HG03139 (cell line): ENCODE measurements around the gene LZTS3.
"Not testable (repeated sequence)": the region's sequence is repeated elsewhere in the genome, so short reads cannot be mapped to it uniquely, and the experiment has no call there.

Experiments used
- ATAC-seq: cut with Tn5 transposase; IDR thresholded peaks from one replicate; pipeline ENCODE4 v1.9.1; 2021; ENCODE audit not compliant: unreplicated experiment

Gene LZTS3

DNA sequence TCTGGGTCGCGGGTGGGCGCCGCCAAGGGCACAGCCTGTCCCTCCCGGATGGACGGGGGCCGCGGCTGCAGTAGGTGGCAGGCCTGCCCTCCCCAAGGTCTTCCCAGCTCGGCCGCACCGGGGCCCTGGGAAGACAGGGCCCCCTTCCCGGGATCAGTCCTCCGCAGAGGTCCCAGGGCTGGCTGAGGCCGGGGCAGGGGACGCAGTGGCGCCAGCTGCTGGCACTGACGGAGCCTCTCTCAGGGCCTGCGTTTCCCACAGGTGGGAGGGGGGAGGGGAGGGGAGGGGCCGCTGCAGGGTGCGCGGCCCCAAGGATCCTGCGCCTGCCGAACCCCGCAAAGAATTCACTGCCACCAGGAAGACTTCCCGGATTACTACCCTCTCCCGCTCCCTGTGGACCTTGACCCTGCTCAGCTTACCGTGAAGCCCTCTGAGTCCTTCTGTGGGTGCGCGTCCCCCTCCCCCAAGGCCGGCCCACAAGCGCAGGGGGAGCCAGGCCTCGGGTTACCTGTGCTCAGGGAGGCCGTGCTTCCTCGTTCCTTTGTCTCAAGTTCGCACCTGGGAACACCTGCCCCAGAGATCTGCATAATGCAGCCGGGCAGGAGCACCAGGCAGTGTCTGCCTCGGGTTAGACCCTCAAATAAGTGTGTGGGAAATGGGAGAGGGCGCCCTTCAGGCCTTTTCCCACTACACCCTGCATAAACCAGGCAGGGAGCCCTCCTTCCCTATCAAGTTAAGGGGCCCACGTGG, 5.1 kb downstream of the LZTS3 start:
- ATAC-seq, result no peak

GRCh38 chr20:3167738-3168078, 5.6 kb downstream of the LZTS3 start:
- no peak for ATAC-seq

DNA sequence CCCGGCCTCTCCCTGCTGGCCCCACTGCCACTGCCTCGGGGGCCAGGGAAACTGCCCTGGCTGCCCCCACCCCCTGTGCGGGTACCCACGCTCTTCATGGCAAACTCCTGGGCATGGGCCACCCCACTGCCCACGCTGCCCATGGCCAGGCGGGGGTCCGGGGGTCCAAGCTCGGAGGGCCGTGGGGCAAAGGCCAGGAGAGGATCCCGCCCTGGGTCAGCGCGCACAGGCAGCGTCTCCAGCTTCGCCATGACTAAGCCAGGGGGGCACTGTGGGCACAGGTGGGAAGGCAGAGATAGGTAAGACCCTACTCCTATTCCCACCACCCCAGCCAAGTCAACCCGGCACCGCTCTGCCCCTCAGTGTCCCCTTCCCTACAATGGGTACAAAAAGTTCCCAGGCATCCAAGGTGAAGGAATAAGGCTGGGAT, 6.4 kb downstream of the LZTS3 start:
- ATAC-seq, result no peak

DNA sequence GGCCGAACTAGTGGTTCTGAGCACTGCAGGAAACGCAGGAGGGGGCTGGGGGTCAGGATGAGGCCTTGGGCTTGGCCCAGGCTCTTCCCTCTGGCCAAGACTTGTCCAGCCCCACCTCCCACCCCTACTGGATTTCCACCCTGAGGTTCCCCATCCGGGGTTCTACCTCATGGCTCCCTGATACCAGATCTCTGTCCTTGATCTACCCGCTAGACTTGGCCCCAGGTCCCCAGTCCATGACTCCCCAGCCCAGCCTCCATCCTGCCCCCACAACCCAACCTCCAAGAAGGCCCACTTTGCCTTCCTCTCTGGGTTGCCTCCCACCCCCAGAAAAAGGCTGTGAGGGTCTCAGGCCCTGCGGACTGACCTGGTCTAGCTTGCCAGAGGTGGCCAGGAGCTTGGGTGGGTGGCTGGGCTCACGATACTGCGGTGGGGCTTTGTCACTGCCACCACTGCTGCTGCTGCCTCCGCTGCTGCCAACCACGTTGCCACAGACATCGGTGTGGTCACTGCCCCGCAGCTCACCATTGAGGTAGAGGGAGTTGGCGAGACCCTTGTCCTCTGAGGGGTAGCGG, 6.9 kb downstream of the LZTS3 start:
- no peak for ATAC-seq

DNA sequence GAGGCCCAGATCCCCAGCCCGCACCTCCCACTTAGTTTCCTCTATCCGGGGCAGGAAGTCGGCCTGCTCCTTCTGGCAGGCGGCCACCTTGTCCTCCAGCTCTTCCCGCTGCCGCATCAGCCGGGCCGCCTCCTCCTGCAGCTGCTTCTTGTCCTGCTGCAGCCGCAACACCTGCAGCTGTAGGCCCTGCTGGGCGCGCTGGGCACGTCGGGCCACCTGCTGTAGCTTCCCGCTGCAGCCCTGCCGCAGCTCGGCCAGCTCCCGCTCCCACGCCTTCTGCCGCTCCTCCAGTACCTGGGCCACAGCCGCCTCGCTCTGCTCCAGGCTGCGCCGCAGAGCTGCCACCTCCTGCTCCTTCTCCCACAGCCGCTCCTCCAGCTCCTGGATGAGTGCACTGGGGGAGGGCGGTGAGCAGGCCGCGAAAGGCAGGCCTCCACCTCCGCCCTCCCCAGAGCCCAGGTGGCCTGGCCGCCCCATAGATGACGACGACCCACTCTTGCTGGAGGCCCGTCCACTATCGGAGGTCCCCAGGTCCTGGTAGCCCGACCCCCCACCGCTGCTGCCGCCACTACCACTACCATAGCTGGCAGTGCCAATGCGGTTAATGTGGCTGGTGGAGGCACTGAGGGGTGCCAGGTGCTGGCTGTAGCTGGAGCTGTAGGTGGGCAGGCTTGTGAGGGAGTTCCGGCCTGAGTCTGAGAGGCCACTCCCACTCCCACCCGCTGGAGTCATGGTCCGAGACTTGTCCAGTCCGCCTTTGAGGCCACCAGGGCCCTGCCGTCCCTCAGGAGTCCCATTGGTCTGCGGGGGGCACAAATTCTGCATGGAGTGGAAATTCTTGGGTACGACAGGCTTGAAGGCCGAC, 7.6 kb downstream of the LZTS3 start:
- no peak for ATAC-seq

GRCh38 chr20:3164763-3165410, 8.5 kb downstream of the LZTS3 start:
- no peak for ATAC-seq

GRCh38 chr20:3164043-3164762, 9.1 kb downstream of the LZTS3 start:
- no peak for ATAC-seq

- ATAC-seq, result no peak
These were observed 10.0 kb downstream of the LZTS3 start for GRCh38 chr20:3163099-3164042.

DNA sequence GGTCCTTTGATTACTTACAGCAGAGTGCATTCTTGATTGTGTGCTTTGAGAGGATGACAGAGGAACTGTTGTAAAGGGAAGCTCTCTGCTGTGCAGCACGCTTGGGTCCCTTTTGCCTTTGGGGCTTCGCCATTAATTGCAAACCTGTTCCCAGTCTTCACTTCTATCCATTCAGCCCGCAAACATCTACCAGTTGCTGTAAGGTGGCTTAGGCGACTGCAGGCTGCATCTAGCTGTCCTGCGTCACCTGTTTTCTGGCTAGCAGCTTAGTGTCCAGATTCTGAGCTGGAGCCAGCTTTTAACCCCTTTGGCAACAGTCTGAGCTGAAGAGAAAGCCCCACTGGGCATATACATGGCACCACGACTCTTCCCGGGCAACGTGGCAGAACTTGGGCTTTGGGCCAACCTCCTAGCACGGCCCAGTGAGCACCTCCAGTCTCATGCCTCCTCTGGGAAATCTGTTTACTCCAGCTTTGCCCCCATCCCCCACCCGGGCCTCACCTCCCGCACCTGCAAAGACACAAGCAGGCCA, 11.2 kb downstream of the LZTS3 start:
- ATAC-seq, result no peak

DNA sequence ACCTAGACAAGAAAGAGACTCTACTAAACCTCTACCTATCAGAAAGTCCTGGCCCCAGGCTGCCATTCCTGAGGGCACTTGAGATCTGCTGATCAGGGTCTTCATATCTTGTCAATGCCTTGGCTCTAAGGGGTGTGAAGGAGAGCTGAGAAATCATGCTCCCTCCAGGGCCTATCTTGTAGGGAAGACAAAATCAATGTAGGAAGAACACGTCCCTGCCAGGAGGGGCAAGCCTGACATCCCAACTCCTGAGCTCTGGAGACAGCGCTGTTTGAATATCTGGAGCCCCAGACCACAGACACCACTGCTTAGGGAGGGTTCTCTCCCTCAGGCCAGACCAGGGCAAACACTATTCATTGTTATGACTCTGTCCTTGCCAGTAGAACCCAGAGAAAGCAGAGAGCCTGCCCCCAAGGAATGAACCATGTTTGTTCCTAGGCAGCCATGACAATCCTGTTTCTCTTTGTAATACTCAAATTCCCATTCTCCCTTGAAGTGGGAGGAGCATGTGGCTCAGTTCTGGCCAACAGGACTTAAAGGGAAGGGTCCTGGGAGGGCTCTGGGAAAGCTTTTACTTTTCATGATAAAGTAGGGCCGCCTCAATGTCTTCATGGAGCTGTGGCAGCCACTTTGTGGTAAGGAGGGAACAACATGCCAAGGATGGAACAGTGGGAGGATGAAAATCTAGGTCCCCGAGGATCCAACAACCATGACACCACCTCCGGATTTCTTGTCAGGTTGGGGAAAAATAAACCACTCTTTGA, 11.9 kb downstream of the LZTS3 start:
- ATAC-seq, result no peak

- ATAC-seq, result no peak
These were observed 12.9 kb downstream of the LZTS3 start for GRCh38 chr20:3160418-3160817.

GRCh38 chr20:3158968-3159431, 14.3 kb downstream of the LZTS3 start:
- no peak for ATAC-seq

DNA sequence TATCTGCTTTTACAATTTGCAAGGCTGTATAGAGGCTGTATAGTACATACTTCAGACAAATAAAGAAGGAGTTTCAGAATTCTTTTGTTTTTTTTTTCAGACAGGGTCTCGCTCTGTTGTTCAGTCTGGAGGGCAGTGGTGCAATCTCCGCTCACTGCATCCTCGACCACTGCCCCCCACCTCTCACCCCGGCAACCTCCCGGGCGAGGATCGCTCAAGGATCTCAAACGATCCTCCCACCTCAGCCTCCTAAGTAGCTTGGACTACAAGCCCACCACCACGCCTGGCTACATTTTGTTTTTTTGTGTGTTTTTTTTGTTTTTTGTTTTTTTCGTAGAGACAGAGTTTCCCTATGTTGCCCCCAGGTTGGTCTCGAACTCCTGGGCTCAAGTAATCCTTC, 15.5 kb downstream of the LZTS3 start:
- no peak for ATAC-seq

- no peak for ATAC-seq
These were observed 16.3 kb downstream of the LZTS3 start for GRCh38 chr20:3156811-3157619.

- ATAC-seq, result not testable (repeated sequence)
These were observed 21.2 kb downstream of the LZTS3 start for GRCh38 chr20:3152057-3152644.

GRCh38 chr20:3150908-3151307, 22.4 kb downstream of the LZTS3 start:
- no peak for ATAC-seq

GRCh38 chr20:3146732-3147341, 26.5 kb downstream of the LZTS3 start:
- ATAC-seq, result no peak
